ENCODE results near the gene KMT2B.

The KMT2B gene

DNA sequence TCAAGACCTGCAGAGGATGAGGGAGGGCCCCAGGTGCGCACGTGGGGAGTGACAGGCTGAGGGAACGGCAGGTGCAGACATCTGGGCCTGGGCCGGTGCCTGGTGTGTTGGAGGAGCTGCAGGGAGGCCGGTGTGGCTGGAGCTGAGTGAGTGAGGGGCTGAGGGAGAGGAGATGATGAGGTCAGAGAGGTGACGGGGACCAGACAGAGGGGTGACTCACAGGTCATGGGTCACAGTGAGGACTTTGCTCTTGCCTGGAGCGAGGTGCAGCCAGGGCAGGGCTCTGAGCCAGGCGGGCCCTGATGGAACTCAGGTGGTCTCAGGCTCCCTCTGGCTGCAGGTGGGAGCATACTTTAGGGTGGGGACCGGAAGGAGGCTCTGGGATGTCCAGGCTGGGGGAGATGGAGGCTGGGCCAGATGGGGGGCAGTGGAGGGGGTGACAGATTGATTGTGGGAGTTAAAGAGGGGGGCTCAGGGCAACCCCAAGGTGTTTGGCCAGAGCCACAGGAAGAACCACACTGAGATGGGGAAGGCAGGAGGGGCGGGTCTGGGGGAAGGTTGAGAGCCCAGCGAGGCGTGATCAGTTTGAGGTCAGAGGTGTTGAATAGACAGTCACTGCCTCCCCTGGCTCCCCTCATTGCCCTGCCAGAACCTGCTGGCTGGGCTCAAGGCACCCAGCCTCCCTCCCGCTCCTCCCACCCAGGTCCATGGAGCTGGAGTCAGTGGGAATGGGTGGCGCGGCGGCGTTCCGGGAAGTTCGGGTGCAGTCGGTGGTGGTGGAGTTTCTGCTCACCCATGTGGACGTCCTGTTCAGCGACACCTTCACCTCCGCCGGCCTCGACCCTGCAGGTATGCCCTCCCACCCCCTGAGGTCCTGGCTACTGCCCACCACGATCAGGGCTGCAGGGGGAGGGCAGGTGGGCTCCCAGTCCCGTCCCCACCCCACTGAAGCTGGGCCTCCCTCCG is 65.9 kb downstream of the KMT2B start:
- DNase-seq, result peak; percentile 24

DNA sequence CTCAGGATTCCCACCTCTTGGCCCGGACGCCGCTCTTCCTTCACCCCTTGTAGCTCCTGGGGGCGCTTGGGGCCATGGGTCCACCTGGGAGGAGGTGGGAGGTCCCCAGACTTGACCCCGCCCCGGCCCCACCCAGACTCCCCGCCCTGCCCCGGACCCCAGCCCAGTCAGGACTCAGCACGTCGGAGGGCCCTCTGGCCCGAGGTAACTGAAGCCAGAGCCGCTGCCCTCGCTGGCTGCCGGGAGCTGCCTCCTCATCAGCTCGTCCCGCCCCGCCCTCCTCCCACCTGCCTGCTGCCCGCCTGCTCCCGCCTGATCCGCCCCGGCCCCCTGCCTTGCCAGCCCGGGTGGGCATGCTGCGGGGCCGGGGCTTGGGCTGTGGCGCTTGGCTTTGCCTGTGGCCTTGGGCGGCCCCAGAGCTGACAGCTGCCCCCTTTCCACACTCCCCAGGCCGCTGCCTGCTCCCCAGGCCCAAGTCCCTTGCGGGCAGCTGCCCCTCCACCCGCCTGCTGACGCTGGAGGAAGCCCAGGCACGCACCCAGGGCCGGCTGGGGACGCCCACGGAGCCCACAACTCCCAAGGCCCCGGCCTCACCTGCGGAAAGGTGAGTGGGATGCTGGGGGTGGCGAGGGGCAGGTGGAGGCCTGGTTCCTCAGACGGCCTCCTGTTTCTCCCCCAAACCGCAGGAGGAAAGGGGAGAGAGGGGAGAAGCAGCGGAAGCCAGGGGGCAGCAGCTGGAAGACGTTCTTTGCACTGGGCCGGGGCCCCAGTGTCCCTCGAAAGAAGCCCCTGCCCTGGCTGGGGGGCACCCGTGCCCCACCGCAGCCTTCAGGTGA is 66.9 kb downstream of the KMT2B start:
- no peak for DNase-seq

DNA sequence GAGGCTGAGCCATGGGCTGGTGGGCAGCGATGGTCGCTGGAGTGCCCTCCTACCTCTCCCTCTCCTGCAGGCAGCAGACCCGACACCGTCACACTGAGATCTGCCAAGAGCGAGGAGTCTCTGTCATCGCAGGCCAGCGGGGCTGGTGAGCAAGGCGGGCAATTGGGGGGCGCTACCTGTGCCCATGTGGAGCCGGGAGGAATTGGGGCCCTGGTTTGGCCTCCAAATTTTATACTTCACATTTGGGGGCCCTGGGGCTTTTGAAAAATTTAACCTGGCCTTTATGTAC is 67.5 kb downstream of the KMT2B start:
- DNase-seq, result no peak

DNA sequence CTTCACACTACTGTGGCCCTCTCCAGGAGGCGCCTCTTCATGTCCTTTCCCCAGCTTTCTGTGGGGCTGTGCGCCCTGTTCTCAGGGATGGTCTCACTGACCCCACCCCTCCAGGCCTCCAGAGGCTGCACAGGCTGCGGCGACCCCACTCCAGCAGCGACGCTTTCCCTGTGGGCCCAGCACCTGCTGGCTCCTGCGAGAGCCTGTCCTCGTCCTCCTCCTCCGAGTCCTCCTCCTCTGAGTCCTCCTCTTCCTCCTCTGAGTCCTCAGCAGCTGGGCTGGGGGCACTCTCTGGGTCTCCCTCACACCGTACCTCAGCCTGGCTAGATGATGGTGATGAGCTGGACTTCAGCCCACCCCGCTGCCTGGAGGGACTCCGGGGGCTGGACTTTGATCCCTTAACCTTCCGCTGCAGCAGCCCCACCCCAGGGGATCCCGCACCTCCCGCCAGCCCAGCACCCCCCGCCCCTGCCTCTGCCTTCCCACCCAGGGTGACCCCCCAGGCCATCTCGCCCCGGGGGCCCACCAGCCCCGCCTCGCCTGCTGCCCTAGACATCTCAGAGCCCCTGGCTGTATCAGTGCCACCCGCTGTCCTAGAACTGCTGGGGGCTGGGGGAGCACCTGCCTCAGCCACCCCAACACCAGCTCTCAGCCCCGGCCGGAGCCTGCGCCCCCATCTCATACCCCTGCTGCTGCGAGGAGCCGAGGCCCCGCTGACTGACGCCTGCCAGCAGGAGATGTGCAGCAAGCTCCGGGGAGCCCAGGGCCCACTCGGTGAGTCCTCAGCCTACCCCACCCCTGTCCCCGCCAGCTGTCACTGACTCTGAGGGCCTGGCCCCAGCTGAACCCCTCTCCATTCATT is 68.7 kb downstream of the KMT2B start:
- no peak for DNase-seq

DNA sequence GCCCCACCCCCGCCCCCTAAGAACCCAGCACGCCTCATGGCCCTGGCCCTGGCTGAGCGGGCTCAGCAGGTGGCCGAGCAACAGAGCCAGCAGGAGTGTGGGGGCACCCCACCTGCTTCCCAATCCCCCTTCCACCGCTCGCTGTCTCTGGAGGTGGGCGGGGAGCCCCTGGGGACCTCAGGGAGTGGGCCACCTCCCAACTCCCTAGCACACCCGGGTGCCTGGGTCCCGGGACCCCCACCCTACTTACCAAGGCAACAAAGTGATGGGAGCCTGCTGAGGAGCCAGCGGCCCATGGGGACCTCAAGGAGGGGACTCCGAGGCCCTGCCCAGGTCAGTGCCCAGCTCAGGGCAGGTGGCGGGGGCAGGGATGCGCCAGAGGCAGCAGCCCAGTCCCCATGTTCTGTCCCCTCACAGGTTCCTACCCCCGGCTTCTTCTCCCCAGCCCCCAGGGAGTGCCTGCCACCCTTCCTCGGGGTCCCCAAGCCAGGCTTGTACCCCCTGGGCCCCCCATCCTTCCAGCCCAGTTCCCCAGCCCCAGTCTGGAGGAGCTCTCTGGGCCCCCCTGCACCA is 69.5 kb downstream of the KMT2B start:
- DNase-seq, result no peak
